DMS153 (cell line): ENCODE results near the gene EBLN1.

ENCODE experiments used
- DNase-seq: peaks from one replicate; lab custom pipeline; 2025; lab: John Stamatoyannopoulos, UW

The EBLN1 gene

DNA sequence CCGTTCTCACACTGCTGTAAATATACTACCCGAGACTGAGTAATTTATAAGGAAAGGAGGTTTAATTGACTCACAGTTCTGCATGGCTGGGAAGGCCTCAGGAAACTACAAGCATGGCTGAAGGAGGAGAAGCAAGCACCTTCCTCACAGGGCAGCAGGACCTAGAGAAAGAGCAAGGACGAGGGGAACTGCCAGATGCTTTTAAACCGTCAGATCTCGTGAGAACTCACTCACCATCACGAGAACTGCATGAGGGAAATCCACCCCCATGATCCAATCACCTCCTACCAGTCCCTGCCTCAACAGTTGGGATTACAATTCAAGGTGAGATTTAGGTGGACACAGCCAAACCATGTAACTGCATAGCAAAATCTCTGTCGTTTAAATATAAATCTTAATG is at the start of gene EBLN1:
EBLN1 (minus strand) TSS at position 174 of the 400 bp plus-strand sequence. CDS start 8,032 bp downstream, outside the sequence.
- no peak for DNase-seq

GRCh38 chr10:22265839-22266537 is 48.2 kb upstream of the EBLN1 start:
- DNase-seq = no peak

- no peak for DNase-seq
Measured at GRCh38 chr10:22263106-22263505, 45.3 kb upstream of the EBLN1 start.

DNA sequence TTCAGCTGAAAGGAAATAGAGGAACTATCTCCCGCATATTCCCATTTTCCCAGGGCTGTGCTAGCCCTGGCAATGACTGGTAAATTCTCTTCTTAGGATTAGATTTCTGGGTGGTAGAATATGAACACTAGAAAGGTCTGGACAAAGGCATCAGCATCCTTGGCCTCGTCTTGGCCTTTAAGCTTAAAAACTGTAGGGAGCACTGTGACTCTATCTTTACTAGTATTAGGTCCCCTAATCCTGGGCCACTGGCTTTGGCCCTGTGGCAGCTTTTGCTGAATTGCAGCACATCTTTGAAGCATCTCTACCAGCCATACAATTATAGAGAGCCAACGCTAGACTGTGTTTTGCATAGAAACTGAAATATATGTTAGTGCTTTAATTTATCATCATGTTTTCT is 41.5 kb upstream of the EBLN1 start:
- DNase-seq = peak; percentile 1

GRCh38 chr10:22258471-22258870 is 40.7 kb upstream of the EBLN1 start:
- no peak for DNase-seq

GRCh38 chr10:22253580-22253882 is 35.7 kb upstream of the EBLN1 start:
- DNase-seq = no peak

GRCh38 chr10:22252801-22253579 is 35.2 kb upstream of the EBLN1 start:
- DNase-seq = no peak

DNA sequence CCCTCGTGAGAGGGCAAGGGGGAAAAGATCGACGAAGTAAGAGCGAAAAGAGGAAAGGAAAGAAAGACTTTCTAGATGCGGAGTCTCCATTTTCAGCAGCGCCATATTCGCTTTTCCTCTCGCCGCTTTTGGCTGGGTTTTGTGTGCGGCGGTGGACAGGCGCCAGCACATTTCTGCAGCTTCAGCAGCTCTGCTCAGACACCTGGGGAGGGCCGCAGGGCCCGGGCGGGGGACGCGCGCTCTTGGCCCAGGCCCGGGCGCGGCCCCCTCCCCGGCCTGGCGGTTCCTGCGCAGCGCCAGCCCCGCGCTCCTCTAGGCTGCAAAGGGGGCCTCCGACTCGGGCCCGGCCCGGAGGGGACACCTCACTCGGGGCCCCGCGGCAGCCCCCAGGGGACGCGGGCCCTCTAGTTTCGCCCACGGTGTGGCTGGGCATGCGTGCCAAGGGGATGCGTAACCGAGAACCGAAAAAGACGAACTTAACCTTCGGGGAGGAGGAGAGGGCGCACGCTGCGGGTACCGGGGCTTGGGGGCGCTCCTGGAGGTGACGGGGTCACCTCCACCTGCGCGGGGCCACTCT is 34.5 kb upstream of the EBLN1 start:
- no peak for DNase-seq

DNA sequence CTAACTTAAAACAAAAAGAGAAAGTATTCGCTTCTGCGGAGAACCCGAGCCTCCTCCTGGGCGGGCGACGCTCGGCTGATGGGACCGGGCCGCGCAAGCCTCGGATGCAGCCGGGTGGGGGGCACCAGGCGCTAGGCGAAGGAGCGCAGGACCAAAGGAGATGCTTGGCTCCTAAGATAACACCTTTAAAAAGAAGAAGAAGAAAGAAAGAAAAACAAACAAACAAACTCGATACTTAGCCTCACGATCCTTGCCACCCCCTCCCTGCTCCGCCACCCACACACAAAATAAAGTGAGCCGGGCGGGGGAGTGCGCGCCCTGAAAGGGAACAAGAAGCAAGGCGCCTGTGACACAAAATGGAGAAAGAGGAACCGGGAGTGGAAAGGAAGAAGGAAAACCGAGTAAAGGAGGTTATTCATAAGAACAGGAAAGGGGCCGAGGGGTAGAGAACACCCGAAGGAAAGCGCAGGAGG is 34.0 kb upstream of the EBLN1 start:
- peak; percentile 0 for DNase-seq

DNA sequence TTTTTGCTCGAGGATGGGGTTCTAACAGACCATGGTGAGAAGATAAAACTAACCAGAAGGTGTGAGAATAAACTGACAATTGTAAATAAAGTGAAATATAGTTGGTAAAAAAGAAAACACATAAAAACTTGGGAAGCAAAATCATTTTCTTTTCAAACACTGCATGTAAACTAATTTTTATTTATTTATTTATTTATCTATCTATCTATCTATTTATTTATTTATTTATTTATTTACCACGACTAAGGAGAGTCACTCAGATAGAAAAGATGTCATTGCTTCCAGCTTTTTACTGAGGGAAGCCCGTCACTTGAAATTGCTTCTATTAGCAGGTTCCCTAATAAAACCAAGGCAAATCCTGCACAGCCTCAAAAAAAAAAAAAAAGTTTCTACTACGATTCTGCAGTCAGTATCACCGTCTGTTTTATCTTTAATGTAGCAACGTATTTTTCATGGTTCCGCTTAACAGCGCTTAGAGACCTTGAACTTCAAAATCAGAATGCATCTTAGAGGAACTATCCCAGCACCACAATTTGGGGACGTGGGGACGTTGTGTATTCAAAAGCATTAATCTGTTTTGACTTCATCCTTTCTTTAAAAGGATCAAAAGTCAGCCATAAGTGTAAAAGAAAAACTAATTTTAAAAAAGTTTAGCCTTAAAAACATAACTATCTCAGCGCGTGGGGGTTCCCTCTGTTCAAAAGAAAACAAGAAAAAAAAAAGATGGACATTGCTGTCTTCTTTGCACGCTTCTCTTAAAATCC is 33.3 kb upstream of the EBLN1 start:
- peak; percentile 0 for DNase-seq

DNA sequence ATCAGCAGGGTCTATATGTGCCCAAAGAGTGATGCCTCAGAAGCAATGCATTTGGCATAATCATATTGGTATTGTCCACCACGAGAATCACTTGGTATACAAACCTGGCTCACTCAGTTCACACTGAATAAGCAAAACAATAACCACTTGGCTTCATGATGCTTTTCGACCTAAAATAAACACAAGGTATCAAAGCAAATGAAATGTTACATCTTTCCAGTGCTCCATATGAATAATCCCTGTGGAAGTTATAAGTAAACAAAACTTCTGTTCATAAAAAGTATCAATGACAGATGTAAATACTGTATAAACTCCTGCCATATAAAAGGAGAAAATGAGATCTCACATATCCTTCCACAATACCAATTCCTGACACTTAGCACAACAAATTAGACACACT is 29.8 kb upstream of the EBLN1 start:
- DNase-seq = no peak

GRCh38 chr10:22246680-22247391 is 29.0 kb upstream of the EBLN1 start:
- DNase-seq = no peak

GRCh38 chr10:22245567-22245966 is 27.8 kb upstream of the EBLN1 start:
- DNase-seq = no peak

- DNase-seq = no peak
Measured at GRCh38 chr10:22244855-22245254, 27.0 kb upstream of the EBLN1 start.

DNA sequence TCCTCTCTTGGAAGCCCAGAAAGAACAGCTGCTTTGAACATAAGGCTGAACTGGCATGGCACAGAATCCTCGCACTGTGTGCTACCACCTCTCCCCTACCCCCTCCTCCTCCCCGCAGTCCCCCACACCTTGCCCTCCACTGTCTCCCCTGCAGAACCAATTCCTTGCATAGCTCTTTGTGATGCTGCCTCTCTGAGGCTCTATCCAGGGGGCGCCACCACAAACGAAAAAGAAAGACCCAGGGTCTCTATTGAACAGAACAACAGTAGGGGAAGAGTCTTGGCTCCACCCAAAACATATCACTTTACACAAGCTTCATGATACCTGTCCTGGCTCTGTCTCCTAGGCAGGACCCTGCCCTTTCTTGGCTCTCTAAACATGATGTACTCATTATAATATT is 26.2 kb upstream of the EBLN1 start:
- DNase-seq = no peak

- DNase-seq = no peak
Measured at GRCh38 chr10:22243321-22243720, 25.5 kb upstream of the EBLN1 start.

- no peak for DNase-seq
Measured at GRCh38 chr10:22231260-22231659, 13.4 kb upstream of the EBLN1 start.

GRCh38 chr10:22230158-22230833 is 12.5 kb upstream of the EBLN1 start:
- peak; percentile 31 for DNase-seq

GRCh38 chr10:22229802-22230157 is 12.0 kb upstream of the EBLN1 start:
- no peak for DNase-seq

GRCh38 chr10:22228943-22229801 is 11.4 kb upstream of the EBLN1 start:
- DNase-seq = peak; percentile 61
